GM18858 (cell line): ENCODE measurements around the gene OBI1.

Experiments used
- ATAC-seq: cut with Tn5 transposase; IDR thresholded peaks from one replicate; pipeline ENCODE4 v1.9.1; 2021; ENCODE audit not compliant: unreplicated experiment

OBI1 gene

GRCh38 chr13:78592584-78592983 is 66.4 kb downstream of the OBI1 start:
- ATAC-seq = no peak

GRCh38 chr13:78589206-78589605 is 69.7 kb downstream of the OBI1 start:
- no peak for ATAC-seq

- ATAC-seq = no peak
These were observed 71.6 kb downstream of the OBI1 start for GRCh38 chr13:78587395-78587794.

- no peak for ATAC-seq
These were observed 72.2 kb downstream of the OBI1 start for GRCh38 chr13:78586706-78587105.

GRCh38 chr13:78576261-78576660 is 82.7 kb downstream of the OBI1 start:
- no peak for ATAC-seq

- ATAC-seq = no peak
These were observed 86.5 kb downstream of the OBI1 start for GRCh38 chr13:78572459-78572858.

GRCh38 chr13:78569029-78569428 is 89.9 kb downstream of the OBI1 start:
- ATAC-seq = no peak

GRCh38 chr13:78566631-78567030 is 92.3 kb downstream of the OBI1 start:
- ATAC-seq = no peak
